Common myeloid progenitor, CD34-positive (primary cell): ENCODE data around the gene UVSSA.

Experiments
- CTCF ChIA-PET: fragments of 350-600 bp; sonication (Branson Sonifier 250); formaldehyde crosslinking; loops from one replicate; lab custom pipeline; 2021; ENCODE audit warnings: antibody characterized with exemption; lab: Charles Lee
- POLR2A ChIA-PET: fragments of 350-600 bp; sonication (Branson Sonifier 250); formaldehyde crosslinking; loops from one replicate; lab custom pipeline; 2021; ENCODE audit warnings: antibody characterized with exemption; lab: Charles Lee
- DNase-seq, 3 donors: peaks; one replicate each; pipeline versions ENCODE4 v3.0.0 to v3.0.0-alpha.2; 2013
- H3K27ac ChIP-seq, 2 experiments: 1 replicate in 1 of 2; 2 replicates in 1 of 2; pipeline ENCODE4 v1.7.0; 2013; ENCODE audit warnings: inconsistent platforms in 2 of 2, low read length in 2 of 2, mild to moderate bottlenecking in 2 of 2, low read depth in 1 of 2, moderate library complexity in 1 of 2; ENCODE audit not compliant: severe bottlenecking in 2 of 2, insufficient read depth in 1 of 2, poor library complexity in 1 of 2
- H3K27me3 ChIP-seq, 5 experiments: replicated peaks in 2 of 5; 1 replicate in 3 of 5; 2 replicates in 2 of 5; pipeline versions ENCODE4 v1.6.1 to v1.7.0; 2013; ENCODE audit warnings: low read length in 4 of 5, mild to moderate bottlenecking in 2 of 5, moderate library complexity in 2 of 5, inconsistent platforms in 1 of 5; ENCODE audit not compliant: insufficient read depth in 5 of 5, control insufficient read depth in 4 of 5
- H3K36me3 ChIP-seq, 4 experiments: 1 replicate in 2 of 4; 2 replicates in 2 of 4; pipeline versions ENCODE4 v1.6.1 to v1.7.0; 2013; ENCODE audit warnings: low read length in 3 of 4, control low read depth in 1 of 4, mild to moderate bottlenecking in 1 of 4; ENCODE audit not compliant: control insufficient read depth in 4 of 4, insufficient read depth in 4 of 4
- H3K4me1 ChIP-seq, 4 experiments: 1 replicate in 3 of 4; 2 replicates in 1 of 4; pipeline versions ENCODE4 v1.6.1 to v1.7.1; 2013; ENCODE audit warnings: low read length in 3 of 4, mild to moderate bottlenecking in 3 of 4, control low read depth in 1 of 4, inconsistent platforms in 1 of 4, moderate library complexity in 1 of 4; ENCODE audit not compliant: control insufficient read depth in 4 of 4, insufficient read depth in 4 of 4; ENCODE audit errors: control extremely low read depth in 1 of 4
- H3K4me3 ChIP-seq, 7 experiments: 1 replicate in 4 of 7; 2 replicates in 3 of 7; pipeline versions ENCODE4 v1.5.1 to v1.7.0; 2013; ENCODE audit warnings: mild to moderate bottlenecking in 7 of 7, low read length in 6 of 7, moderate library complexity in 6 of 7, inconsistent platforms in 2 of 7, low read depth in 2 of 7, control low read depth in 1 of 7; ENCODE audit not compliant: insufficient read depth in 4 of 7, control insufficient read depth in 1 of 7; ENCODE audit errors: extremely low read depth in 1 of 7
- H3K9me3 ChIP-seq, 5 experiments: 1 replicate in 4 of 5; 2 replicates in 1 of 5; pipeline versions ENCODE4 v1.6.1 to v1.7.1; 2013; ENCODE audit warnings: low read length in 4 of 5, mild to moderate bottlenecking in 2 of 5, inconsistent platforms in 1 of 5, low read depth in 1 of 5, moderate library complexity in 1 of 5; ENCODE audit not compliant: control insufficient read depth in 4 of 5, insufficient read depth in 2 of 5; ENCODE audit errors: control extremely low read depth in 1 of 5
- WGBS: methylation state at CpG from one replicate; pipeline ENCODE4 v1.1.5; 2013; ENCODE audit not compliant: insufficient coverage; 5-methylcytosine and 5-hydroxymethylcytosine counted together

The UVSSA gene

GRCh38 chr4:1413204-1413663, 66.2 kb downstream of the UVSSA start:
- DNase-seq = no peak
- Histone ChIP-seq H3K4me1 (no peaks in the 10 kb centered on the region), H3K36me3 (no peaks in the 10 kb centered on the region), H3K9me3 (peaks cover 0 to 22% (median 0%) of the 10 kb centered on the region in 5 experiments), H3K27ac (no peak overlapping the region), H3K27me3 (peaks cover 0 to 93% (median 33%) of the 10 kb centered on the region in 5 experiments), H3K4me3 (no peak overlapping the region)
- ChIA-PET POLR2A (no interaction called here), CTCF (no interaction called here)
- 57% methylated on average over 14 of the region's 16 CpGs for WGBS

GRCh38 chr4:1413687-1414479, 66.9 kb downstream of the UVSSA start:
- CTCF ChIA-PET = no interaction called here
- WGBS = 19% methylated on average over 35 of the region's 77 CpGs
- H3K27me3 ChIP-seq = peaks cover 0 to 92% (median 27%) of the 10 kb centered on the region in 5 experiments

DNA sequence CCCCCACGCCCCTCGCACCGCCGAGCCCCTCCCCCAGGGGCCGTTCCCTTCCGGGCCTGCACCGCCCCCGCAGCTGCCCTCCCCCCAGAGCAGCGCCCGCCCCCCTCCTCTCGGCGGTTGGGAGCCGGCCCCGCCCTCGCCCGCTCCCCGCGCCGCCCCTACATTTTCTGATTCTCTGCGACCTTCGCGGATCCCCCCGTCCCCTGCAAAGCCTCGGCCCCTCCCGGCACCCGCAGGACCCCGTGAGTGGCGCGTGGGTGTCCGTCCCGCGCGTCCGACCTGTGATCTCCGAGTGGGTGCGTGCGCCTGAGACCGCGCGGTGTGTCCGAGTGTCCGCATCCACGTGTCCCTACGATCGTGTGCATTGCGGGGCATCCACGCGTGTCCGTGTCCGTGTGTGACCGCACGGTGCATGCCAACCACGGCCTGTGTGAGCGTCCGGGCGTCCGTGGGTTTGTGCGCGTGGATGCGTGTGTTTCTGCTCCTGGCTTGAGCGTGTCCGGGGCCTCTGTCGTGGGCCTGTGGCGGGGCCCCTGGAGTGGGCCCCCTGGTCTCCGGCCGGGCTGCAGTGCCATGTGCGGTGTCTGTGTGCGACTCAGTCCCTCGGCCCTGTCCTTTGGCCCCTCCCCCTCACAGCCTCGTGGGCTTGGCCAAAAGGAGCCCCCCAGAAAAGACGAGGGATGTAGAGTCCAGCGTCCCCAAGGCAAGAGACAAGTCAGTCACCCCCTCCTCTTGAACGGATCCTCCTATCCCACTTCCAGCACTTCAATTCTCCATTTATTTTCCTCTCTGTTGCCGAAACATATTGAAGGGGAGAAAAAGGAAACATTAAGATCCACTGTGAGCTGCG, 68.0 kb downstream of the UVSSA start:
- Histone ChIP-seq H3K27ac (no peak overlapping the region), H3K36me3 (no peaks in the 10 kb centered on the region), H3K27me3 (peaks cover 0 to 90% (median 25%) of the 10 kb centered on the region in 5 experiments), H3K9me3 (peaks cover 0 to 10% (median 0%) of the 10 kb centered on the region in 5 experiments), H3K4me3 (no peak overlapping the region), H3K4me1 (no peaks in the 10 kb centered on the region)
- POLR2A ChIA-PET = no interaction called here
- WGBS = 40% methylated on average over 60 of the region's 75 CpGs
- DNase-seq = no peak
- CTCF ChIA-PET = no interaction called here

More at GRCh38 chr4:1413687-1414479, 66.9 kb downstream of the UVSSA start:
- peaks cover 0 to 16% (median 0%) of the 10 kb centered on the region in 5 experiments for H3K9me3 ChIP-seq
- no peak overlapping the region for H3K4me3 ChIP-seq
- POLR2A ChIA-PET = no interaction called here
- DNase-seq = no peak
- no peak overlapping the region for H3K27ac ChIP-seq
- no peaks in the 10 kb centered on the region for H3K4me1 ChIP-seq
- no peaks in the 10 kb centered on the region for H3K36me3 ChIP-seq

DNA sequence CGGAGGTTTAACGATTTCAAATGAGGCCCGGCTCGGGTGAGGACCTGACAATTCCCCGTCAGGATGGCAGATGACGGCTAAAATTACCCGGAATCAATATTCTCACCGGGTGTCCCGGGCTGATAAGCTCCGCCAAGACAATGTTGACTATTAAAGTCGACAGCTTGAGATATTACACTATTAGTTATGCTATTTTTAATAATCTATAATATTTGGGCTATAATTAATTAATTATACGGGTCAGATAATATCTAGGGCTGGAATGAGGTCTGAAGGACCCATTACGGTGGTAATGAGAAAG, 68.6 kb downstream of the UVSSA start:
- peaks cover 0 to 88% (median 25%) of the 10 kb centered on the region in 5 experiments for H3K27me3 ChIP-seq
- H3K9me3 ChIP-seq = peaks cover 0 to 10% (median 0%) of the 10 kb centered on the region in 5 experiments
- WGBS = 68% methylated on average over 10 of the region's 13 CpGs
- CTCF ChIA-PET = no interaction called here
- POLR2A ChIA-PET = no interaction called here
- H3K4me3 ChIP-seq = no peak overlapping the region
- H3K36me3 ChIP-seq = no peaks in the 10 kb centered on the region
- H3K4me1 ChIP-seq = no peaks in the 10 kb centered on the region
- no peak overlapping the region for H3K27ac ChIP-seq
- no peak for DNase-seq

GRCh38 chr4:1416051-1416947, 69.3 kb downstream of the UVSSA start:
- DNase-seq = no peak
- Histone ChIP-seq H3K27ac (no peak overlapping the region), H3K36me3 (no peaks in the 10 kb centered on the region), H3K9me3 (peaks cover 0 to 10% (median 0%) of the 10 kb centered on the region in 5 experiments), H3K27me3 (peaks cover 0 to 85% (median 20%) of the 10 kb centered on the region in 5 experiments), H3K4me3 (no peak overlapping the region), H3K4me1 (no peaks in the 10 kb centered on the region)
- WGBS = 58% methylated on average over 17 of the region's 27 CpGs
- ChIA-PET CTCF (no interaction called here), POLR2A (no interaction called here)

- H3K36me3 ChIP-seq = no peaks in the 10 kb centered on the region
- no peak overlapping the region for H3K4me3 ChIP-seq
- peaks cover 0 to 83% (median 17%) of the 10 kb centered on the region in 5 experiments for H3K27me3 ChIP-seq
- no peak for DNase-seq
- WGBS = 82% methylated on average over 6 of the region's 7 CpGs
- no peak overlapping the region for H3K27ac ChIP-seq
- H3K9me3 ChIP-seq = peaks cover 0 to 10% (median 0%) of the 10 kb centered on the region in 5 experiments
- ChIA-PET POLR2A (no interaction called here), CTCF (no interaction called here)
- no peaks in the 10 kb centered on the region for H3K4me1 ChIP-seq
These were observed 69.9 kb downstream of the UVSSA start for GRCh38 chr4:1416948-1417260.
